GM18951 (cell line): ENCODE data around the gene CHAC1.

ENCODE experiments used
- POLR2A ChIP-seq: IDR thresholded peaks from 4 replicates; pipeline ENCODE4 v1.6.1; 2011; ENCODE audit warnings: mild to moderate bottlenecking; ENCODE audit not compliant: insufficient read length, insufficient read depth; ENCODE audit errors: extremely low read depth
- in situ Hi-C: fragments of 300-500 bp; cut with MboI; formaldehyde crosslinking; loops from one replicate; pipeline ENCODE4 v1.12.0; 2022; ENCODE audit warnings: low sequenced_read_pairs, mixed read lengths, inconsistent platforms; ENCODE audit not compliant: unreplicated experiment

The CHAC1 gene

DNA sequence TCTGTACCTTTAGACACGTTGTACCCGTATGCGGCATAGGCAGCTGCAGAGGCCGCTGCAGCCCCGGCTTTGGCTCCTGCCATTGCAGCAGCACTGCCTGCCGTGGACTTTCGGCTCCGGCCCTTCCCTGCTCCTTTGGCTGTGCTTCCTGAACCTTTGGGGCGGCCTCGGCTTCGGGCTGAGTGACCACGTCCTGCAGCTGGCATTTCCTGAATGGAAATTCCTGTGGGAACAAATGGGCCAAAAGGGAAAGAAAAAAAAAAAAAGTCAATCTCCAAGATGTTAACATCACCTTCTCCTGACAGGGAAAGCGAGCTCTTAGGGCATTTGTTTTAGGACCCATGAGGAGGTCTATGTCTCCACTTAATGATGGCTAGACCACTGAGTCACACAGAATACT is 29.6 kb downstream of the CHAC1 start:
- in situ Hi-C loops: no loop called here
- TF ChIP-seq POLR2A: no peak

GRCh38 chr15:40984406-40984805 is 31.1 kb downstream of the CHAC1 start:
- TF ChIP-seq POLR2A: no peak

DNA sequence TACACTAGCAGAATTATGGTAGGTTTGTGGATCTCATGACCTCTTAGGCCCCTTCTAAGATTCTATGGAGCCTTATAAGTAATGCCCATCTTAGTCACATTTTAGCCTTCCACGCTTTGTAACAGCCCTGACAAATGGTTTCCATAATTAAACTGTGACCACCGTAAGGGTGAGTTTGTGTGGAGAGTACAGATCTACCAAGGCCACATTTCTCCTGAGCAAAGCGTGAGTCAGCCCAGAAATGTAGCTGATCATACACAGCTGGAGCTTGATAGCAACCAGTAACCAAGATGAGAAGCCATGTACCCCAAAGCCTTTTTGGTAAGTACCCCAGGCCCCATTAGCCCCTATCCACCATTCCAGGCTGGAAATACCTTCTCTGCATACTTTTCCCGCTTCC is 31.7 kb downstream of the CHAC1 start:
- no peak for TF ChIP-seq POLR2A
- in situ Hi-C loops: no loop called here

More at GRCh38 chr15:40984406-40984805, 31.1 kb downstream of the CHAC1 start:
- in situ Hi-C loops: no loop called here

DNA sequence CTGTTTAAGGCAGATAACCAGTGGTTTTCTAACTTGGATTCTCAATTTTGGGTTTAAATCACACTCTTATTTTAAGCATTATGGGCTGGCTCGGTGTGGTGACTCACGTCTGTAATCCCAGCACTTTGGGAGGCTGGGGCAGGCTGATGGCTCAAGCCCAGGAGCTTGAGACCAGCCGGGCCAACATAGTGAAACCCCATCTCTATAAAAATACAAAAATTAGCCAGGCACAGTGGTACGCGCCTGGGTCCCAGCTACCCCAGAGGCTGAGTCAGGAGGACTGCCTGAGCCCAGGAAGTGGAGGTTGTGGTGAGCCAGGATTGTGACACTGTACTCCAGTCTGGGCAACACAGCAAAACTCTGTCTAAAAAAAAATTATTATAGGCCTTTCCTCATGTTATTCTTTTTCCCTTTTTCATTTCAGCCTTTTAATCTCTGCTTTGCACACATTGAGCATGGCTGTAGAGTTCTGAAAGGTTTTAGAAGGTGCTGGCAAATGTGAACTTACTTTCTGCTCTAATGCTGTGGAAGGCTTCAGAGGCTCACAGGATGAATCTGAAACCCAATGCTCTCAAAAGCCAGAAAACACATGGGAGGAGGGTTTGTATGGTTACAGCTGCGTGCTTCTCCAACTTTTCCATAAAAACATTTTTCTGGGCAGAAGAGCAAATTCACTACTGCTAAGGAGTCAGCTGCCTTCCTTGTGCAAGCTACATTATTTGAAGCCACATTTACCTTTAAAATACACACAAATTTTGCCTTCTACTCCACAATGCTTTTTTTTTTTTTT is 32.5 kb downstream of the CHAC1 start:
- no peak for TF ChIP-seq POLR2A
- in situ Hi-C loops: no loop called here

DNA sequence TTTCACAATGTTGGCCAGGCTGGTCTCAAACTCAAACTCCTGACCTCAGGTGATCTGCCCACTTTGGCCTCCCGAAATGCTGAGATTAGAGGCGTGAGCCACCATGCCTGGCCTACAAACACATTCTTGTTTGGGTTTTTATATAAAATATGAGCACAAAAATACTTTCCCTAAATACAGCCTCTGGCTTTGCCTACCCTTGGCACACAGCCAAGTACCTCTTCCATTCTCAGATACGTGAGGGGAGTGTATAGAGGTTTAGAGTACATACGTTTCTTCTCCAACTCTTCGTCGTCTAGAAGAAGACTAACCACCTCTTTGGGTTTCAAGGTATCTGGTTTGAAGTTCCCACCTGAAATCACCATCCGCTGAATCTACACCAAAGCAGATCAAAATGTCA is 33.5 kb downstream of the CHAC1 start:
- in situ Hi-C loops: no loop called here
- TF ChIP-seq POLR2A: no peak

- TF ChIP-seq POLR2A: no peak
- in situ Hi-C loops: no loop called here
Observed at GRCh38 chr15:40988156-40988555, 34.9 kb downstream of the CHAC1 start.

DNA sequence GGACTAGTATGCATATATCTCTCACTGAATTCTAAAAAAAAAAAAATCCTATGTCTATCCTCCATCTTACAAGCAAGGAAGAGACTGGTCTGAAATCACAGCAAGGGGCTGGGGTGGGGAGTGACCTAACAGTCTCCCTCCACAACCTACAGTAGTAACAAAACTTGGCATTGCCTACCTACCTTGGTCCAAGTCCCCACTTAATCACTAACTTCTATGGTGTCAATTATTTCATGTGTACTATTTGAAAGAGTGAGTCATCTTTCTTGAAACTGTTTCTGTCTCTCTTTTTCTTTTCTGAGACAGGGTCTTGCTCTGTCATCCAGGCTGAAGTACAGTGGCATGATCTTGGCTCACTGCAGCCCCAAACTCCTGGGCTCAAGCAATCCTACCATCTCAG is 36.8 kb downstream of the CHAC1 start:
- no peak for TF ChIP-seq POLR2A
- in situ Hi-C loops: no loop called here

- no peak for TF ChIP-seq POLR2A
- in situ Hi-C loops: no loop called here
Observed at GRCh38 chr15:40990789-40991188, 37.5 kb downstream of the CHAC1 start.

GRCh38 chr15:40991355-40991754 is 38.1 kb downstream of the CHAC1 start:
- in situ Hi-C loops: no loop called here
- no peak for TF ChIP-seq POLR2A

GRCh38 chr15:40992241-40992741 is 39.0 kb downstream of the CHAC1 start:
- TF ChIP-seq POLR2A: no peak
- in situ Hi-C loops: no loop called here

DNA sequence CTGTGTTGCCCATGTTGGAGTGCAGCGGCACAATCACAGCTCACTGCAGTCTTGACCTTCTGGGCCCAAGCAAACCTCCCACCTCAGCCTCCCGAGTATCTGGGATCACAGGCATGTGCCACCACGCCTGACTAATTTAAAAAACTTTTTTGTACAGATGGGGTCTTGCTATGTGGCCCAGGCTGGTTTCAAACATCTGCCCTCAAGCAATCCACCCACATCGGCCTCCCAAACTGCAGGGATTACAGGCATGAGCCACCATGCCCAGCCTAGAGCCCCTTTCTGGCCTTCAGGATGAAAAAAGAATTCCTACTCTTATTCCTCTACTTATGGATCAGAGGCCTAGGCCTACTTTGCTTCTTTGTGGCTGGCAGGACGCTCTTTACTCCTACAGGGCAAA is 39.6 kb downstream of the CHAC1 start:
- no peak for TF ChIP-seq POLR2A
- in situ Hi-C loops: no loop called here

GRCh38 chr15:40995656-40996055 is 42.4 kb downstream of the CHAC1 start:
- TF ChIP-seq POLR2A: no peak
- in situ Hi-C loops: no loop called here

DNA sequence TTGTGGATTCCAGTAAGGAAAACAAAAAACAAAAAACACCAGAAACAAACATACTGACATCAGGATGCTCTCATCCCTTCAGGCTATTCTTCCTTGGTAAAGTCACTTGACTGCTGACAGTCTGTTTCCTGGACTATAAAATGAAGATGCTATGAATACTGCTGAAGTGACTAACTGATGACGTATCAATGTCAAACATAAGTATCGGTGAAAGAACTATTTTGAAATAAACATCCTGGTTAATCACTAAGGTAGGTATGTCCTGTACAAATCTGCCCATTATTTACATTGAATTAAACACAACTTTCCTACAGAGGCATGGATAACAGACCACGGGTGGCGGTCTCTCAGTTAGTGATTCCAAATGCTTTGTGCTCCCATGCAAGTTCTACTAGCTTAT is 45.9 kb downstream of the CHAC1 start:
- no peak for TF ChIP-seq POLR2A
- in situ Hi-C loops: no loop called here

DNA sequence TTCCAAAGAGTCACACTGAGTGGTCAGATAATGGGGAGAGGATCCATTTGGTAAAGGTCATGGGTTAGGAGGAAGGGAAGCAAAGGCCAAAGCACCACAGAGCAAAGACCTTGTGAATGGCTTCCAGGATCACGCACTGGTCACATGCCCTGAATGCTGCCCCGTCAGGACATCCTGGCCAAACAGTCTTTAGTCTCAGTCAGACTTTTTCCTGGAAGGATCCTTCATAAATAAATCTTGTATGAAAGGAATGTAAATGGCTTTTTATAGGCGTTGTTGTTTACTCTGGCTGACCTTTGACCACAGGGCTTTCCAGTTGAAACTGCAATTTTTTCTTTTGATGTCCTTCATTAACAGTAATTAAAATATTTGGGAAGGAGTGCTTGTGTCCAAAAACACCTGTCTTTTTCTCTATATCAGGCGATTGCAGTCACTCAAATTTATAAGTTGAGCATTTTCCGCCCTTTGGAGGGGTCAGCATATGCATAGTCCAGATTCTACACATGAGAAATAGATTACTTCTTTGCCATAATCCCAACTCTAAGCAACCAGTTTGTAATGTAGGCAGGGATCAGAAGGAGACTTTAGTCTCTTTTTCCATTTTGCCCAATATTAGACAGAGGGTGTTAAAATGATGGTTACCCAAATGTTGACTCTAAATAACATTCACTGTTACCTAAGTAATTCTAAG is 48.4 kb downstream of the CHAC1 start:
- in situ Hi-C loops: no loop called here
- no peak for TF ChIP-seq POLR2A
